GM21786 (cell line): Measurements from ENCODE around the gene FAF2.
"Not testable (repeated sequence)": the region's sequence is repeated elsewhere in the genome, so short reads cannot be mapped to it uniquely, and the experiment has no call there.

ENCODE experiments used
- ATAC-seq: cut with Tn5 transposase; IDR thresholded peaks from one replicate; pipeline ENCODE4 v1.9.1; 2021; ENCODE audit not compliant: unreplicated experiment

Gene FAF2, protein sequence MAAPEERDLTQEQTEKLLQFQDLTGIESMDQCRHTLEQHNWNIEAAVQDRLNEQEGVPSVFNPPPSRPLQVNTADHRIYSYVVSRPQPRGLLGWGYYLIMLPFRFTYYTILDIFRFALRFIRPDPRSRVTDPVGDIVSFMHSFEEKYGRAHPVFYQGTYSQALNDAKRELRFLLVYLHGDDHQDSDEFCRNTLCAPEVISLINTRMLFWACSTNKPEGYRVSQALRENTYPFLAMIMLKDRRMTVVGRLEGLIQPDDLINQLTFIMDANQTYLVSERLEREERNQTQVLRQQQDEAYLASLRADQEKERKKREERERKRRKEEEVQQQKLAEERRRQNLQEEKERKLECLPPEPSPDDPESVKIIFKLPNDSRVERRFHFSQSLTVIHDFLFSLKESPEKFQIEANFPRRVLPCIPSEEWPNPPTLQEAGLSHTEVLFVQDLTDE

DNA sequence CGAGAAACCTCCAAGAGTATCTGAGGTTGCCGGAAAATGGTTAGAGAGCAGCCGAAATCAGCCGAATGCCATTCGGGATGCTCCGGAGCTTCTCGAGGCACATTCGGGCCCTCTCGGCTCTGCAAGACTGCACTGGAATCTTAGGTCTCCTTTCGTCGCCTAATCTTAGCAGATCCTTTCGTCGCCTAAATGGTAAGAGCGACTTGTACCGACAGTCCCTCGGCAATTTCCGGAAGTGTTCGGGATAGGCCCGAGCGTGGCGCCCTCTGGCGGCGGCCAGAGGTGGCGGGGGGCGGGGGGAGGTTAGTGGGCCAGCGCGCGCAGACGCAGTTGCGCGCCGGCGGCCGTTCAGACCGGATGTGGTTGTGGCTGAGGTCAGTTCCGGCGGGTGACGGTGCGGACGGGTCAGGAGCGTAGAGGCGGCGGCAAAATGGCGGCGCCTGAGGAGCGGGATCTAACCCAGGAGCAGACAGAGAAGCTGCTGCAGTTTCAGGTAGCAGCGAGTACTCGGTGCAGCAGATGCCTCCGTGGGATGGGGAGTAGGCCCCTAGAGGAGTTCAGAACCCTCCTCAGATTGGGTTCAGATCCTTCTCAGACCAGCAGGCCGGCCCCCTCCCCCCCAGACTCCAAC, at the start of gene FAF2:
FAF2 (plus strand) TSS at position 408 of the 631 bp plus-strand sequence; CDS start at position 431, 23 bp downstream.
- peak; percentile 96 for ATAC-seq

DNA sequence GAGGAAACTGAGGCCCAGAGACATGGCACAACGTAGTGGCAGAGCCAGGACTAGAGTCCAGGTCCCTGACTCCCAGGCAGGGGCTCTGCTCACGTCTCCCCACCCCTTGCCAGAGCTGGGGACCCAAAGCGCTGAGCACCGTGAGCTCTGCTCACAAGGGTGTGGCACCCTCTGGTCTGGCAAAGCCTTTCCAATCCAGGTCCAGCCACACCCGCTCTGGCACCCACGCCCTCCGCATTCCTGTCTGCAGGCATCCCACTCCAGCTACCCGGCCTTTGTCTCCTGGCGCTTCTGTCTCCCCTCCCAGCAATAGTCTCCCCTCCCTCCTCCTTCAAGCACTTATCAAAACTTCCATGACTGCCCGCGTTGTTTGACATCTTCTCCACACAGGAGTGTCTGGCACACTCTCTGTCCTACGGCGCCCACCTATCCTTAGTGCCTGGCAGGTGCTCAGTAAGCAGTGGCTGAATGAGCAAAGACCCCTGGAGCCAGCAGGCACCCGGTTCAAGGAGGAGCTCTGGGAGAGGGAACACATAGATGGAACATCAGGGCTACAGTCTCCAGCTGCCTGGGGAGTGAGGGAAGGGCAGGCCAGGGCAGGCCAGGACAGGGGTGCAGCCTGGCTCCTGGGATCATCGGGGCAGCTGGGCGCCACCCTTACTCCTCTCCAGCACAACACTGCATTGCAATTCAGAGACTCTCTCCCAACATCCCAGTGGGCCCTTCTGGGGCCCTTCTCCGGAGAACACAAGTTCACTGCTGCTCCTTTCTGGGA, 47.6 kb upstream of the FAF2 start:
- no peak for ATAC-seq

DNA sequence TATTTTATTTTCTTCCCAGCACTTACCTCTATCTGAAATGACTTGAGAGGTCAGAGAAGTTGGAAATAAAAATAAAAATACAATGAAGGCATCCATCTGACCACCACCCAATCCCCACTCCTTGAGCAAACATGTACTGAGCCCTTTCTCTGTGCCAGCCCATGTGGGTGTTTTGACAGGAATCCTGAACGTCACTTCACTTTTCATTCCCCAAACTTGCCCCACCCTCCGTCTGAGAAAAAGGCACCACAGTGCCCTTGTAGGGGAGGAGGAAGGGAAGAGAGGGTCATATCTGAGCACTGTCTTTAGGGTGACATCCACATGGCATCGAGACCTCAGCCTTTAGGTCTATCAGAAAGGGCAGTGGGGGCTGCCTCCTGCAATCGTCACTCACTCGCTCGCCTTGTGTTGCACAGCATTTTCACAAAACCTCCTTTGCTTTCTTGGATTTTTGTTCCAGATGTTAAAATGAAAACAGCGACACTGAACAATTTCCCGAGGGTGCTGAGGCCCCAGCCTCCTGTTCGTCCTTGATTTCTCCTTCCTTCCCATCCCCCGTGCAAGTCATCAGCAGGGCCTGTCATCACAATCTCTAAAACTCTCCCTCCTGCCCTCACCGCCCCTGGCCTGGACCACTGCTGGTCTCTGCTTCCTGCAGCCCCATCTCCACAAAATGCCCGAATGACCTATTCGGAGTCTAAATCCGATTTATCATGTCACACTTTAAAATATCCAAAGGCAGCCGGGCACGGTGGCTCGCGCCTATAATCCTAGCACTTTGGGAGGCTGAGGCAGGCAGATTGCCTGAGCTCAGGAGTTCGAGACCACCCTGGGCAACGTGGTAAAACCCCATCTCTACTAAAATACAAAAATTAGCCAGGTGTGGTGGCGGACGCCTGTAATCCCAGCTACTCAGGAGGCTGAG, 46.6 kb upstream of the FAF2 start:
- ATAC-seq = no peak

DNA sequence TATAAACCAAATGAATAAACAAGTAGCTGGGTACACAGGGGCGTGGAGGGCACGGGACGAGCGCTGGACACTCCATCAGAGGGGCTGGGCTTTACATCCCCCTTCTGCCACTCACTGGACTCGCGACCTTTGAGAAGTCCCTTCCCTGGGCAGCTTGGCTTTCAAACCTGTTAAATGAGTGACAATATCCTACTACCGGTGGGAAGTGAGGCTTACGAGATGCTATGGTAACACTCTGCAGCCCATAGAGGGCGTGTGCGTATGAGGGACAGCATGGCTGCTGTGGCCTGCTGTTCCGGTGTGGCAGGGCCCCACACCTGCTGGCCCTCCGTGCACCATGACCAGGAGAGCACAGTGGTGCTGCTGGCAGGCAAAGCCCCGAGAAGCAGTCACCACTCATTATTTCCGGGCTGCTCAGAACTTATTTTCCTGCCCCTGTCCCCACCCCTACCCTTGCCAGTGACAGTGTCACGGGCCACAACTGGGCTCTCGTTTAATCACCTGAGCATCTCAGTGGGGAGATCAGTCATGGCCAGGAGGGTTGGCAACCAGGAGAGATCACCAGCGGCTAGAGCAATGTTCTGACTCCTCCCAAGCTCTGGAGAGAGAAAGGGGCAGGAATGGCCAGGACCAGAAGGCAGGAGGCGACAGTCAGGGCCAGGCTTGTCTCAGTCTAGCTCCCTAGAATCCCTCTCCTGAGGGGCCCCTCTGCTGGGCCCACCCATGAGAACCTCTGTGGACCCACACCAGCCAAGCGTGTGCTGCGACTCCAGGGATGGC, 42.3 kb upstream of the FAF2 start:
- no peak for ATAC-seq

DNA sequence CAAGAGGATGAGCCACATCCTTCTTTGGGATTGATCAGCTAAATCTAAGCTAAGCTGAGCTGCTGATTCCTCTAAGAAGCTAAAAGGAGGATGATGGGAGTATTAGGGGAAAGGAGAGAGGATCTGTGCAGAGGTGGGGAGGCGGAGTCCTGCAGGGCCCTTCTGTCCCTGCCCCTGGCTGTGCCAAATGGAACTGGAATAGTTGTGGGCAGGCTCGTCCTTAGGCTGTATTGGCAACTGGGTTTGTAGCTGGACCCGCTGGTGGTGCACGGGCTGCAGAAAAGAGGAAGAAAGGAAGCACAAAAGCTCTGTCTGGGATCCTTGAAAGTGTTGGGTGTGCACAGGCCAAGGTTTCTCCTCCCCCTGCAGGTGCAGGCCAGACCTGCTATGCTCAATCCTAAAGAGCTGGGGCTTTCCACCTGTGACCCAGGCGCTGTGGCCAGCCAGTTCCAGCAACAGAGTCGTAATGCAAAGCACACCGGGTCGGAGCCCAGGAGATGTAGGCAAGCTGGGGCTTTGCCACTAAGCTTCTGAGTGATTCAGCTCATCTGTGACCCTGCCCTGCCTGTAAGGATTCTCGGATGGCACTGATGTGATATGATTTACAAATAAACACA, 41.6 kb upstream of the FAF2 start:
- ATAC-seq = no peak

DNA sequence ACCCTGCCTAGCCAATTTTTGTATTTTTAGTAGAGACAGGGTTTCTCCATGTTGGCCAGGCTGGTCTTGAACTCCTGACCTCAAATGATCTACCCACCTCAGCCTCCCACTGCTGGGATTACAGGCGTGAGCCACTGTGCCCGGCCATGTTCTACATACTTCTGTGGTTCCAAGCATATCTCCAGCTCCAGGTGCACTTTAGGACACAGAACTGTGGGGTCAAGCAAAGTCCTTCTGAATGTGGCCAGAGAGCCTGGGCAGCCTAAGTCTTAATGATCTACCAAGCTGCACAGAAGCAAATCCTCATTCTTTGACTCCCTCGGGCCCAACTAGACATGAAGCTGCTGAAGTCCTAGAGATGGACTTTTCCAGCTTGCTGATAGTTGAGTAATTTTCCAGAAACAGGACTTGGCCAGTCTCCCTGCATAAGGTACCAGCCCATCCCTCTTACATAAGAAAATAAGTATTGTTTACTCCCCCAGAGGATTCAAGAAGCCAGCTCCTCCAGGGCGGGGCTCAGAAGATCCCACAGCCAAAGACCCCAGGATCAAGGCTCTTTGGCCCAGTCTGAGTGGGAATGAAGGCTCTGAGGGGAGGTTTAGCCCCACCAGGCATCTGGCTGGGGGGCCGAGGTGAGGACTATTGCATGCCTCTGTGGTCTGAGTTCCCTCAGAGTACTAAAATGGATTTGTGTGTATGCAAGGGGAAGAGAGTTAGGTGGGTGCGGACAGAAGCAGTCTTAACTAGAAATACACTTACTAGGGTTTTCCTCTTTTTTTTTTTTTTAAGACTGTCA, 40.5 kb upstream of the FAF2 start:
- ATAC-seq = no peak

DNA sequence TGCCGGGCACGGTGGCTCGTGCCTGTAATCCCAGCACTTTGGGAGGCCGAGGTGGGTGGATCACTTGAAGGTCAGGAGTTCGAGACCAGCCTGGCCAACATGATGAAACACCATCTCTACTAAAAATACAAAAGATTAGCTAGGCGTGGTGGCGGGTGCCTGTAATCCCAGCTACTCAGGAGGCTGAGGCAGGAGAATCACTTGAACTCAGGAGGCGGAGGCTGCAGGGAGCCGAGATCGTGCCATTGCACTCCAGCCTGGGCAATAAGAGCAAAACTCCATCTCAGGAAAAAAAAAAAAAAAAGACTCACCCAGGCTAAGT, 40.0 kb upstream of the FAF2 start:
- ATAC-seq = not testable (repeated sequence)

DNA sequence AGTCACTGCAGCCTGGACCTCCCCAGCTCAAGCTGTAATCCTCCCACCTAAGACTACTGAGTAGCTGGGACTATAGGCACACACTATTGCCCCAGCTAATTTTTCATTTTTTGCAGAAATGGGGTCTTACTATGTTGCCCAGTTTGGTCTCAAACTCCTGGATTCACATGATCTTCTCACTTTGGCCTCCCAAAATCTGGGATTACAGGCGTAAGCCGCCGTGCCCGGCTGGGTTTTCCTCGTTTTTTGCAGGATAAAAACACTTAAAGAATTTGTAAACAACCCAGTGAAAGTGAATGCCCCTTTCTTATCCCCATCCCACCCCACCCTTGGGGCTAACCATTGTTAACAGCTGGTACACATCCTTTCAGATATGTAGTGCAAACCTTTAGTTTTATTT, 39.6 kb upstream of the FAF2 start:
- ATAC-seq = no peak

DNA sequence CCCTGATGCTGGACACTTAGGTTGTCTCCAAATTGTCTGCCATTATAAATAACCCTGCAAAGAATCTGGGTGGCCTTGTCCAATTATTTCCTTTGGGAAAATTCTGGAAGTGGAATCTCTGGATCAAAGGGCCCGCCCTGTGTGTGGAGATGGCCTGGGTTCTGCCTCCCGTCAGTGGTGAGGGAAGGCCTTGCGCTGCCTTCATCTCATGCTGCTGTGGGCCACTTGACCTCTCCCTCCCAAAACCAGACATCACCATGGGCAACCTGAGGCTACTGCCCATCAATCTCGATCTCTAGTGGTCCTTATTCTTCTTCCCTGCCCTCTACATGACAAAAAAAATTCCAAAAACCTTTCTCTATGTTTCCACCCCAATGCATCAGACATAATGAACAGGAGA, 38.4 kb upstream of the FAF2 start:
- no peak for ATAC-seq

DNA sequence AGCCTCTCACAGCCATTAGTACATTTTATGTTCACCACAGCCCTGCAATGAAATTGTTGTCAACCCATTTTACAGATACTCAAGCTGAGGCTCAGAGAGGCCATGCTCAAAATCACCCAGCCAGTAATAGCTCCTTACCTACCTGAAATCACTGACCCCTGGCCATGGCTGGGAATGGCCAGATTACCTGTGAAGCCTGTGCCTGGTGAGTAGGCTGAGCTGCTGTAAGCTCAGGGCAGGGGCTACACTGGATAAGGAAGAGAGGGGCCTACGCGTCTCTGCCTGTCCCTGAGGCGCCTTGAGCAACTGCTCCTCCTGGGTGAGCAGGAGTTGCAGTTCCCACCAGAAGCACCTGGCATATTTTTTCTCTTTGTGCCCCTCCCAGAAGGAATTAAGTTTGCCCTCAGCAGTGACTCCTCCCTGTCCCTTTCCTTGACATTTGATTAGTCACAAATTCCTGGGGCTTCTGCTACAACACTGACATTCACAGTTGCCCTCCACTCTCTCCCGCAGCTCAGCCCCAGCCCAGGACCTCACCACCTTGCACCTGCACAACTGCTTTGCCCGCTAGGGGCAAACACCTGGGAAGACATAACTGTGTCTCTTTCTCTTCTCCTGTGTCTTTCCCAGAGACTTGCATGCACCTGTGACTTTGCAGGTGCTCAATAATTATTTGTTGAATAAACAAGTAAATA, 37.6 kb upstream of the FAF2 start:
- ATAC-seq = no peak

DNA sequence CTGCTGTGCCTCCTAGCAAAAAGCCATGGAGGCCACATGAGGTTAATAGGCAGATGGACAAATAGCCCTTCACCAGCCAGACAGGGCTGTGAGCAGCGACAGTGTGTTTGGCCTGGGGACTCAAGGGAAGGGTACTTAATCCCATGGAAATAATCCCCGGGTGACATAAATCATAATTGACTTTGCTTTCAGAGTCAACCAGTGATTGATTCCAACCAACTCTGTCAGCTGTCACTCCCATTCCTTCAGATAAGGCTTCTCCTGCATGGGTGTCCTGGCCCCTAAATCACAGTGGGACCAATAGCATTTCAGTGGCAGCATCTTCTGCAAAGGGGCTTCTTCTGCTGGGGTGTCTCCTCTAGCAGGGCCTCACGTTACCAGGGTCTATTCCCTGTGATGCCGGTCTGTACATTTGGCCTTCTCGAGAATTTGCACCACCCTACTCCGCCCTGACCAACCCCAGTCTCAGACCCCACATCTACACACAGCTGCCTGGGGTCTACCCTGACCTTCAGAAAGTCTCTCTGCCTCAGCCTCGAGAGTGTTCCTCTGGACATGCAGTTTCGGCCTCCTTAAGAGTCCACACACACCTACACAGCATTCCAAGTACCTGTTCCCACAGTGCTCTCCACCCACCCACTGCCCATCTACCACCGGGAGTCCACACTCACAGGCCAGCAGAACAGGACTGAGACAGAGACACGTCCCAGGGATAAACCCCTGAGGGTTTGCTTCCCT, 35.5 kb upstream of the FAF2 start:
- ATAC-seq = no peak

DNA sequence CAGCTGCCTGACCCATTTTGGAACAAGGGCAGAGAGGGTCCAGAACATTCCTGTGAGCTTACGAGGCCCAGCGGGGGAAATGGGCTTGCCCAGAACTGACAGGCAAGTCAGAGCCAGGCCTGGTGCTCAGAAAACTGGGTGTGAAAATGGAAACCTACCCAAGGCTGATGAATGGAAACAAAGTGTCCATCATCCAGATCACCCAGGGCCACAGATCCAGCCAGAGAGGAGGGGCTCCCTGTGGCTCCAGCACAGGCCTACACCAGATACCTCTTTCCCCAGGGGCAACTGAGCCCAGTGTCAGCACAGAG, 35.0 kb upstream of the FAF2 start:
- no peak for ATAC-seq

DNA sequence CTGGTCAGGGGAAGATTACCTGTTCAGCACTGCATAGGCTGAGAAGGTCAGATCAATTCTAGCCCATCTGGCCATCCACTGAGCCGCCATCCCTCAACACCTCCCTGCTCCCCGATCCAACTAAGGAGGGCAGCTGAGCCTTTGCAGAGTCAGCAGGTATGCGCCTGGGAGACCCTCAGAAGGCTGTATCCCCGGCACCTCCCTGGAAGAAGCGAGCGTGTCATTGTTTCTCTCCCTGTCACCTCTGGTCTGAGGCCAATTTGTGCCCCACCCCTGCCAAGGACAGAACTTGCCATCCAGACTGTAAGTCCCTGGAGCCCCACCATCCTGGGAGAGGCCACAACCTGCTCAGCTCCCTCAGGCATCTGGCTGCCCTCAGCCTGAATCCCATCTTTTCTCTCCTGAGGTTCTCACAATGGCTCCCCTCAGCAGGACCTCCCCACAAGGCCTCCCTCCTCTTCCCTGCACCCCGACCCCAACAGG, 34.4 kb upstream of the FAF2 start:
- ATAC-seq = no peak

DNA sequence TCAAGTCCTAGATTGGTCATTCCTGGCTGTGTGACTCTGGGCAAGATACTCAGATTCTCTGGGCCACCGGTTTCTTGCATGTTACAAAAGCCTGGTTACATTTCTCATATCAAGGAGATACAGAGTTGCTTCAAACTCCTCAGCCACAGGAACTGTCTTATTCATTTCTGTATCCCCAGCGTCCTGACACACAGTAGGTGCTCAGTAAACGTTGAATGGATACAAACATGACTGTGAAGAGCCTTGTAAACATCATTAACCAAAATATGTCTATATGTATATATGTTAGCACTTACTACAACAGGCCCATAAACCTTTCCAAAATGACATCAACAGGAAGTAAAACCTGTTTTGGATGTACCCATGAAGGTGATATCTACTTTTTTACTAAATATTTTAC, 33.5 kb upstream of the FAF2 start:
- ATAC-seq = no peak

DNA sequence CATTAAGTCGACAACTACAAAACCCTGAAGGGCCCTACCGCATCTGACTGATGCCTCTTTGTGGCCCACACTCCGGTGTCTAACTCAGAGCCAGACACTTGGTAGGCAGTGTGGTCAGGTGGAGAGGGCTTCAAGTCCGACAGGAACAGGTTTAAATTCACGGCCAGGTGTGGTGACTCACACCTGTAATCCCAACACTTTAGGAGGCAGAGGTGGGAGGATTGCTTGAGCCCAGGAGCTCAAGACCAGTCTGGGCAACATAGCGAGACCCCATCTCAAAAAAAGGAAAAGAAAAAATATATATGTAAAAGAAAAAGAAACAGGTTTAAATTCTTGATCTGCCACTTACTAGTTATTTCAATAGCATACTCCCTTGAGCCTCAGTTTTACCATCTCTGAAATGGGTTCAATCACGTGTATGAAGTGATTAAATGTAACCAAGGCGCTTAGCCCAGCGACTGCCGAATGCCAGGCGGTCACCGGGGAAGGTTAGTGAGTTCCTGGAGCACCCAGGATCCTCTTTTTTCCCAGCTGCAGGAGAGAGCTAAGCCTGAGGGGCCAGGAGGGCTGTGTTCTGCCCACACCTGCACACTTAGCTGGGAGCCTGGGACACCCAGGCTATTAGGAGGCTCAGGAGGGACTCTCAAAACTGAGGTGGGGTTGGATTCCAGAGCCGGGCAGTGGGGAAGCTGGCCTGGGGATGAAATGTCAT, 32.8 kb upstream of the FAF2 start:
- no peak for ATAC-seq

DNA sequence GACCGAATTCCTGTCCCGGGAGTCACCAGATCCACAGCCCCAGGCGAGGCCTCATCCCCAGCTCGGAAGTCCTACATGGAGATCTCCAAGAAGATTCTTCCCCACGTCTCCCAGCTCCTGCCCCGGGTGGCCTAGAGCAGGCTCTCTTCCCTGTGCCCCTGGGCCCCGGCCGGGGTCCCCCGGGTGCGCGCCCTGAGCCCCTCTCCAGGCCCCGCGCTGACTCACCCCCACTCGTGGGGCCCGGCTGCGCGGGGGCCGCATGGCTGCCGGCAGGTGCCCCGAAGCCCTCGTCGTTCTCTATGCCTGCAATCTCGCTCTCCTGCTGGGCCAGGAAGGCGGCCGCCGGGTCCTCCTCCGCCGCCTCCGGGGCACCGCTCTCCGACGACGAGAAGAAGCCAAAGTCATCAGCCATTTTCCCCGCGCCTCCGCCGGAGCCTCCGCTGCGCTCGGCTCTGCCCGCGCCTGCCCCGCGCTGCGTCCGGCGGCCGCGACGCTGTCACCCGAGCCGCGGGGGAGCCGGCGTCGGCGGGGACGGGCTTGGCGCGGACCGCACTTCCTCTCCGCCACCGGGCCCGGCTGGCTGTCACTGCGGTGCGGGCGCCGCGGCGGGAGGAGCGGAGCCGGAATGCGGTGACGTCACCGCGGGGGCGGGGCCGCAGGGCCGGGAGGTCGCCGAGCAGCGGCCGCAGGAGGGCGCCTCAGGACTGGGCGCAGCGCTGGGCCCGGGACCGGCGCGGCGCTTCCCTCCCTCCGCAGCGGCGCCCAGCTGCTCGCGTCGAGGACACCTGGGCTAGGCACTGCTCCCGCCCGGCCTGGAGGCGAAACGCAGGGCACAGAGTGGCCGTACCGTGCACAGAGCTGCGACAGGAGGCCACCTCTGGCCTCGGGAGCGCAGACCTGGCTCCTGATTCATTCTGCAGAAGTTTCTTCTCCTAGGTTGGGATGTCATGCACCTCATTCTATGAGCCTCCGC, 31.9 kb upstream of the FAF2 start, which contains the start of gene CLTB:
CLTB (minus strand) TSS at position 588 of the 973 bp plus-strand sequence; CDS start at position 412, 176 bp downstream.
- peak; percentile 89 for ATAC-seq
